Astrocyte of the cerebellum (primary cell): Measurements from ENCODE around the gene GMPS.
"Not testable (repeated sequence)": the region's sequence is repeated elsewhere in the genome, so short reads cannot be mapped to it uniquely, and the experiment has no call there.

Experiments used
- DNase-seq: peaks from one replicate; pipeline ENCODE4 v3.0.0-alpha.2; 2011; ENCODE audit warnings: low read depth
- H3K4me3 ChIP-seq: 2 replicates; pipeline ENCODE4 v1.5.1; 2011; ENCODE audit warnings: mild to moderate bottlenecking, low read depth, low read length, moderate library complexity
- in situ Hi-C: cut with HindIII; loops from 2 replicates; pipeline ENCODE4 v1.10.0; 2017; ENCODE audit warnings: low sequenced_read_pairs
- TF ChIP-seq, protein P1 (sequence below): IDR thresholded peaks from 2 replicates; pipeline ENCODE4 v1.5.1; 2012; ENCODE audit warnings: low read length, low read depth, moderate library complexity, mild to moderate bottlenecking; ENCODE audit errors: missing control alignments

GMPS gene

DNA sequence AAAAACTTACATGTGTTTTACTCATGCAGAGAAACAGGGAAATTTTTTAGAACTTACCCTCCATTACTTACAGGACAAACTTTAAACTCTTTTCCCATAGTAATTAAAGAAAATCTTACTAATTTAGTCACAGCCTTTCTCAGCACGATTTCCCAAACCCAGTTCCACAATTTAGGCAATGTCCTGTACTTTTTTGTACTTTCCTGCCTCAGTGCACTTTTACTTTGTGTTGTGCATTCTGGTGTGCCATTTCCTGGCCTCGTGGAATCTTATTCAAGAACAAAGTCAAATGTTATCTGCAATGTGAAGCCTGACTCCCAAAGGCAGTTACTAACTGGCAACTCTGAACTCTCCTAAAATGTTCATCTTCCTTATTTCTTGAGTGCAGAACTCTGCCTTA lies 18.1 kb upstream of the GMPS start:
- peak overlapping the region; percentile 71 for H3K4me3 ChIP-seq
- TF ChIP-seq, protein P1, sequence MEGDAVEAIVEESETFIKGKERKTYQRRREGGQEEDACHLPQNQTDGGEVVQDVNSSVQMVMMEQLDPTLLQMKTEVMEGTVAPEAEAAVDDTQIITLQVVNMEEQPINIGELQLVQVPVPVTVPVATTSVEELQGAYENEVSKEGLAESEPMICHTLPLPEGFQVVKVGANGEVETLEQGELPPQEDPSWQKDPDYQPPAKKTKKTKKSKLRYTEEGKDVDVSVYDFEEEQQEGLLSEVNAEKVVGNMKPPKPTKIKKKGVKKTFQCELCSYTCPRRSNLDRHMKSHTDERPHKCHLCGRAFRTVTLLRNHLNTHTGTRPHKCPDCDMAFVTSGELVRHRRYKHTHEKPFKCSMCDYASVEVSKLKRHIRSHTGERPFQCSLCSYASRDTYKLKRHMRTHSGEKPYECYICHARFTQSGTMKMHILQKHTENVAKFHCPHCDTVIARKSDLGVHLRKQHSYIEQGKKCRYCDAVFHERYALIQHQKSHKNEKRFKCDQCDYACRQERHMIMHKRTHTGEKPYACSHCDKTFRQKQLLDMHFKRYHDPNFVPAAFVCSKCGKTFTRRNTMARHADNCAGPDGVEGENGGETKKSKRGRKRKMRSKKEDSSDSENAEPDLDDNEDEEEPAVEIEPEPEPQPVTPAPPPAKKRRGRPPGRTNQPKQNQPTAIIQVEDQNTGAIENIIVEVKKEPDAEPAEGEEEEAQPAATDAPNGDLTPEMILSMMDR, result no peak
- in situ Hi-C loops, result no loop called here
- no peak for DNase-seq

DNA sequence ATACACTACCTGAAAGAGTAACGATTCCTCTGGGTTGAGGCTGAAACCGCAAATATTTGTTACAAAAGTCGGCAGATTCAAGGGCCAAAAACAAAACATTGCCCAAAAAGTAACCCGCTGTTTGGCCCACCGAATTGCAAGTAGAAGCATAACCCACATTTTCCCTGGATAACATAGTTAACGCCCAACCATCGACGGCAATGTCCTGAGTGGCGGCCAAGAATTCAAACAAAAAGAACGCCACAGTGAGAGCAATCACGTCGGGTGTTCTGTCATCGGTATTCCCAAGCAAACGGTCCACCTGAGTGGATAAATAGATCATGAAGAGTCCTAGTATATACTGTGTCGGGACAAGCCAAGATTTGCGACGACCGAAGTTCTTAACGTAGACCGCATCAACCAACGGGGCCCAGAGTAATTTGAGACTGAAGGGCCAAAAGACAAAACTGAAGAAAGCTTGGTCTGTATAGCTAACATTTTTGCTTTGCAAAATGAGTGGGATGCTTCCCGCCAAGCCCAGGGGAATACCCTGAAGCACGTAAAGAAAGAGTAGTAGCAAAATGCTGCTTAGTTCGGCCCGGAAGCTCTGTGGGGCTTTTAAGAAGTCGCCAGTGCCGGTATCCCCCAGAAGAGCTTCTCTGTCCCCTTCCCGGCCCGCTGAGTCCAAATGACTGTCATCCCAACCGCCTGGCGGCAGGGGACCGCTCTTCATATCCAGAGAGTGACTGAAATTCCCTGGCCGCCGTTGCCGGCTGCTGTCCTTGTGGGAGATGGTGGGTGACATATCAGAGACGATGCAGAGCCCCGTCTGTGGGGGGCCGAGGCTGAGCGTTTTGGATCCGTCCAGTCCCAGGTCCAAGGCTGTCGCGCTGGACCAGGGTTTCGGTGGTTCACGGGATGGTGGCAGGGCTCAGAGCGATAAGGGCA lies 17.0 kb upstream of the GMPS start:
- DNase-seq, result no peak
- peak overlapping the region; percentile 71 for H3K4me3 ChIP-seq
- in situ Hi-C loops, result no loop called here
- TF ChIP-seq, protein P1, result no peak

DNA sequence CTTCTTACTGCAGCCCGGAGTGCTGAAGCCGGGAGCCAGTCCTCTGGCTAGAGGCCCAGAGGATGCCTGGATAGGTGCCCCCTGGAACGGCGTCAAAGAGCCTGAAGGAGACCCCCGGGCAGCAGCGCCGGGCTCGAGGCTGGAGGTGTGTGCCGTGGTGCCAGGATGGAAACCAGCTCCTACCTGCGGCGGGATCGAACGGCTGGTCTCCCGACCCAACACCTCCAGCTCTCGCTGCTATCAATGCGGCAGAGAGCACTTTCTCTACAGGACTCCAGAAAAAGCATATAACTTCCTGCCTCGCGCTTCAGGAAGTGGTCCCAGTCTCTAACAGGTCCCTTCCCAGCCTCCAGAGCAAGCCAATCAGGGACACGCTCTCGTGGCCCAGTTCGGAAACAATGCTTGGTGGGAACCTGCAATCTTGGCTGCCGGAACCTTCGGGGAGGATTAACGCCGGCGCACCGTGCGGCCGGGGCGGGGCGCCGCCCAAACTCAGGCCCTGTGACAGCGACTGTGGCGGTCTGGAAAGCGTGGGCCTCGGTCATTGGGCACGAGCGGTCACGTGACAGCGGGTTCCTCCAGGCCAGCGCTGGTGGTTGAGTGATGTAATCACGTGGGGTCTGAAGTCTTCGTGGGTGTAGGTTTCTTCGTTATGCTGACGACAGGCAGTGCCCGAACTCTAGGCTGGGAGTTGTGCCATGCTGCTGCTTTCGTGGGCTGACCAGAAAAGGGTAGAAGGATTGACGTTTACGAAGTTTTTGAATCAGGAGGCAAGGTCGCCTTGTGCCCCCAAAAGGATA lies 16.1 kb upstream of the GMPS start, which contains the start of gene SLC33A1:
TSS of gene SLC33A1 (minus strand) at position 287 of the 800 bp plus-strand sequence. CDS start 430 bp downstream, outside the sequence.
- in situ Hi-C loops, result no loop called here
- H3K4me3 ChIP-seq, result peak within 1 kb of the TSS; percentile 71
- TF ChIP-seq, protein P1, result no peak
- DNase-seq, result peak; percentile 98

DNA sequence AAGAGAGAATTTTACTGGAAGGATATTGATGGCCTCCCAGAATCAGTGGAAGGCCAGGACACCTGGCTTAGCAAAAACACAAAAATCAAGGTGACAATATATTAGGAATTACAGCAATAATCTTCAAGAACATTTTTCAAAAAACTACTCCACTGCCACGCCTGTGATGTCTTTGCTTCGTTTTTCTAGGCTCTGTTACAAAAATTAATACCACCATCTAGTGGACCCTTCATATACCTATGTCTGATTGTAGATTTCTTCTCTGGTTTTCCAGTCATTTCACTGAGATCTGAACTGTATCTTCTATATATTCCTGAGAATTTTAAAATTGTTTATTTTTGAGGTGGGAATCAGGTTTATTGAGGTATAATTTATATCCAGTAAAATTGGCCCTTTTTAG lies 10.6 kb upstream of the GMPS start:
- in situ Hi-C loops, result no loop called here
- DNase-seq, result no peak
- no peak overlapping the region for H3K4me3 ChIP-seq
- TF ChIP-seq, protein P1, result peak; percentile 14

DNA sequence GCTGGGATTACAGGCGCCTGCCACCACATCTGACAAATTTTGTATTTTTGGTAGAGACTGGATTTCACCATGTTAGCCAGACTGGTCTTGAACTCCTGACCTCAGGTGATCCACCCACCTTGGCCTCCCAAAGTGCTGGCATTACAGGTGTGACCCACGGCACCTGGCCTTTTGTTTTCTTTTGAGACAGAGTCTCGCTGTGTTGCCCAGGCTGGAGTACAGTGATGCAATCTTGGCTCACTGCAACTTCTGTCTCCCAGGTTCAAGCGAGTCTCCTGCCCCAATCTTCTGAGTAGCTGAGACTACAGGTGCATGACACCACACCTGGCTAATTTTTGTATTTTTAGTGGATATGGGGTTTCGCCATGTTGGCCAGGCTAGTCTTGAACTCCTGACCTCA lies 10.0 kb upstream of the GMPS start:
- H3K4me3 ChIP-seq, in situ Hi-C loops, DNase-seq: not testable (repeated sequence)

DNA sequence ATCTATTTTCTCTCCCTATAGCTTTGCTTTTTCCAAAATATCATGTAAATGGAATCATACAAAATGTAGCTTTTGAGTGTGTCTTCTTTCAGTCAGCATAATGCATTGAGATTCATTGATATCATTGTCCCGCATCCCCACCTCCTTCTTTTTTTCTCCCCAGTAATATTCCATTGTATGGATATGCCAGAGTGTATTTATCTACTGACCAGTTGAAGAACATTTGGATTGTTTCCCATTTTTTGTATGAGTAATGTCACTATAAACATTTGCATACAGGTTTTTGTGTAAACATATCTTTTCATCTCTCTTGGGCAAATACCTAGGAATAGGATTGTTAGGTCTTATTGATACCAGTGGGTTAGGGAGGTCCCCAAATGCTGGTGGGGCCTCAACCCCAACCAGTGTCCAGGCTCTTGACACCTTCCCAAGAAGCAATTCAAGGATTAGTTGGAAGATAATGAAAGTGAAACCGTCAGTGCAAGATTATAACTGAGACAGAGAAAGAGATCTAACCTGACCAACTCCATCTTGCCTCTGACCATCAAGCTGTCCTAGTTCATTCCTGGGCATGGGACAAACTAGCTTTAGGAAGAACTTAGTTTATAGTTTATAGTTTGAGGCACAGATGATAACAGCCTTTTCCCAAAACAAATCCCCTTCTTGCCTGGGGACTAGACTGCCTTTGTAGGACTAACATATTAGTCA lies 8.8 kb upstream of the GMPS start:
- no peak for DNase-seq
- TF ChIP-seq, protein P1, result no peak
- in situ Hi-C loops, result no loop called here
- no peak overlapping the region for H3K4me3 ChIP-seq

DNA sequence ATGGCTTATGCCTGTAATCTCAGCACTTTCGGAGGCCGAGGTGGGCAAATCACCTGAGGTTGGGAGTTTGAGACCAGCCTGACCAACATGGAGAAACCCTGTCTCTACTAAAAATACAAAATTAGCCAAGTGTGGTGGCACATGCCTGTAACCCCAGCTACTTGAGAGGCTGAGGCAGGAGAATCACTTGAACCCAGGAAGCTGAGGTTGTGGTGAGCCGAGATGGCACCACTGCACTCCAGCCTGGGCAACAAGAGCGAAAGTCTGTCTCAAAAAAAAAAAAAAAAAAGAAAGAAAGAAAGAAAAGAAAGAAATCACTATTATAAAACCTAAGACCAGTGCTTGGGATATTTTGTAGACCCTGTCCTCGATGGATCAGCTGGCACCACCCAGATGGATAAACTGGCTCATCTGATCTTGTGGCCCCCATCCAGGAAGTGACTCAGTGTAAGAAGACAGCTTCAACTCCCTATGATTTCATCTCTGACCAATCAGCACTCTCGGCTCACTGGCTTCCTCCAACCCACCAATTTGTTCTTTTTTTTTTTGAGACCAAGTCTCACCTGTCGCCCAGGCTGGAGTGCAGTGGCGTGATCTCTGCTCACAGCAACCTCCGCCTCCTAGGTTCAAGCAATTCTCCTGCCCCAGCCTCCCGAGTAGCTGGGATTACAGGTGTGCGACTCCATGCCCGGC lies 8.0 kb upstream of the GMPS start:
- in situ Hi-C loops, H3K4me3 ChIP-seq, DNase-seq: not testable (repeated sequence)
